Measurements from ENCODE around the gene PAWR. TPM values are rescaled to one million over a fixed set of nuclear protein-coding genes. Genes with fewer than 3 reads are reported as not detected.

The PAWR gene
- total and polyA plus RNA-seq, 9 of the 15 experiments (the other 6 are each of a cell fraction or from before 2014, with no cell fraction given): 0.82 TPM; not detected in 8

DNA sequence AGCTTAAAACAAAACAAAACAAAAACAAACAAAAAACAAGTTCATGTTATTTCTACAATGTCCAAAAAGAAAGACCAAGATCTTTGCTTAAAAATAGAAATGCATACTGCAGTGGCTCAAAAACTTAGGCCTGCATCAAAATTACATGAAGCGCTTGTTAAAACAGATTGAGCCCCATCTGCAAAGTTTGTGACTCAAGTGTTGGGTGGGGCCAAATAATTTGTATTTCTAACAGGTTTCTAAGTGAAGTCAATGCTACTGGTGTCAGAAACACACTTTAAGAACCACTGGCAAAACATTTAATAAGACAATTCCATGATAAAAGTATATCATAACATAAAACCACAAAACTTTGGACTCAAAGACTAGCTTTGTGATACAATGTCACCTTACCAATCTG, 105.6 kb downstream of the PAWR start (continued):
- TF ChIP-seq, protein P1, sequence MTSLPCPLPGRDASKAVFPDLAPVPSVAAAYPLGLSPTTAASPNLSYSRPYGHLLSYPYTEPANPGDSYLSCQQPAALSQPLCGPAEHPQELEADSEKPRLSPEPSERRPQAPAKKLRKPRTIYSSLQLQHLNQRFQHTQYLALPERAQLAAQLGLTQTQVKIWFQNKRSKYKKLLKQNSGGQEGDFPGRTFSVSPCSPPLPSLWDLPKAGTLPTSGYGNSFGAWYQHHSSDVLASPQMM (CRISPR knock-in tag; IDR thresholded peaks at IDR 0.05): no peak
- TF ChIP-seq, protein P2, sequence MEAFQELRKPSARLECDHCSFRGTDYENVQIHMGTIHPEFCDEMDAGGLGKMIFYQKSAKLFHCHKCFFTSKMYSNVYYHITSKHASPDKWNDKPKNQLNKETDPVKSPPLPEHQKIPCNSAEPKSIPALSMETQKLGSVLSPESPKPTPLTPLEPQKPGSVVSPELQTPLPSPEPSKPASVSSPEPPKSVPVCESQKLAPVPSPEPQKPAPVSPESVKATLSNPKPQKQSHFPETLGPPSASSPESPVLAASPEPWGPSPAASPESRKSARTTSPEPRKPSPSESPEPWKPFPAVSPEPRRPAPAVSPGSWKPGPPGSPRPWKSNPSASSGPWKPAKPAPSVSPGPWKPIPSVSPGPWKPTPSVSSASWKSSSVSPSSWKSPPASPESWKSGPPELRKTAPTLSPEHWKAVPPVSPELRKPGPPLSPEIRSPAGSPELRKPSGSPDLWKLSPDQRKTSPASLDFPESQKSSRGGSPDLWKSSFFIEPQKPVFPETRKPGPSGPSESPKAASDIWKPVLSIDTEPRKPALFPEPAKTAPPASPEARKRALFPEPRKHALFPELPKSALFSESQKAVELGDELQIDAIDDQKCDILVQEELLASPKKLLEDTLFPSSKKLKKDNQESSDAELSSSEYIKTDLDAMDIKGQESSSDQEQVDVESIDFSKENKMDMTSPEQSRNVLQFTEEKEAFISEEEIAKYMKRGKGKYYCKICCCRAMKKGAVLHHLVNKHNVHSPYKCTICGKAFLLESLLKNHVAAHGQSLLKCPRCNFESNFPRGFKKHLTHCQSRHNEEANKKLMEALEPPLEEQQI (IDR thresholded peaks at IDR 0.05): no peak

DNA sequence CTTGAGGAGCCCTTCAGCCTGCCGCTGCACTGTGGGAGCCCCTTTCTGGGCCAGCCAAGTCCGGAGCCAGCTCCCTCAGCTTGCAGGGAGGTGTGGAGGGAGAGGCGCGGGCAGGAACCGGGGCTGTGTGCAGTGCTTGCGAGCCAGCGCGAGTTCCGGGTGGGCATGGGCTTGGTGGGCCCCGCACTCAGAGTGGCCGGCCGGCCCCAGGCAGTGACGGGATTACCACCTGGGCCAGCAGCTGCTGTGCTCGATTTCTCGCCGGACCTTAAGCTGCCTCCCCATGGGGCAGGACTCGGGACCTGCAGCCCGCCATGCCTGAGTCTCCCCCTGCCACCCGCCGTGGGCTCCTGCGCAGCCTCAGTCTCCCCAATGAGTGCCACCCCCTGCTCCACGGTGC, 116.9 kb downstream of the PAWR start:
- no peak overlapping the region for H3K4me3 ChIP-seq
- no peaks in the 10 kb centered on the region for H3K9me1 ChIP-seq (ENCODE audit: control insufficient read depth, insufficient read depth, low read length)
- H3K9ac ChIP-seq (ENCODE audit: insufficient read depth in 1 of 2, low read depth in 2 of 2, low read length in 2 of 2): no peak overlapping the region
- no peak overlapping the region for H3K4me2 ChIP-seq (ENCODE audit: insufficient read depth, low read length)
- in situ Hi-C loops (cut with MboI): no loop called here
- ATAC-seq (no peak), FAIRE-seq (no peak), DNase-seq (ENCODE audit: extremely low read depth in 1 of 4, low spot score in 3 of 4) (no peak)
- H3K4me1 ChIP-seq (replicated peaks in 1 of 2; ENCODE audit: control insufficient read depth in 2 of 2, insufficient read depth in 2 of 2, low read length in 2 of 2): no peaks in the 10 kb centered on the region
- no peaks in the 10 kb centered on the region for H4K20me1 ChIP-seq (replicated peaks; ENCODE audit: control insufficient read depth, insufficient read depth, low read length)
- no peak overlapping the region for H2AFZ ChIP-seq (ENCODE audit: low read depth, low read length)
- CTCF ChIA-PET (ENCODE audit: low intra/inter-chr PET ratio): no interaction called here
- no peak overlapping the region for H3K27ac ChIP-seq (ENCODE audit: extremely low read depth, low read depth, low read length)
- H3K79me2 ChIP-seq (ENCODE audit: control insufficient read depth, insufficient read depth, low read length): no peaks in the 10 kb centered on the region
- no peaks in the 10 kb centered on the region for H3K9me3 ChIP-seq (replicated peaks; ENCODE audit: control insufficient read depth, insufficient read depth, low read depth, low read length)
- WGBS (ENCODE audit: insufficient coverage, low coverage, missing lambda C conversion rate): 2% methylated on average over 14 of the region's 22 CpGs
- no TSS peak for BruUV-seq (replicated peaks)
- POLR2A ChIA-PET: no interaction called here
- no peaks in the 10 kb centered on the region for H3K27me3 ChIP-seq (ENCODE audit: control insufficient read depth in 2 of 2, insufficient read depth in 2 of 2, low read length in 2 of 2)
- intact Hi-C loops (cut with micrococcal nuclease): no loop called here
- H3K36me3 ChIP-seq (ENCODE audit: control insufficient read depth, insufficient read depth, low read length): no peaks in the 10 kb centered on the region
- TF ChIP-seq ZBTB7A (IDR thresholded peaks at IDR 0.05; ENCODE audit: borderline replicate concordance, control insufficient read depth, low read depth, low read length): no peak
- TF ChIP-seq SP2 (IDR thresholded peaks at IDR 0.05; ENCODE audit: extremely low read depth, low read depth, low read length, poor library complexity, severe bottlenecking): no peak
- TF ChIP-seq ZNF282 (CRISPR knock-in tag; IDR thresholded peaks at IDR 0.05): no peak
- TF ChIP-seq POLR2AphosphoS5 (IDR thresholded peaks at IDR 0.05; ENCODE audit: control insufficient read depth, insufficient read depth, low read depth, low read length): no peak
- TF ChIP-seq ZNF445 (CRISPR knock-in tag; IDR thresholded peaks at IDR 0.05; ENCODE audit: low read depth): no peak

Measured in K562 (cell line).